ENCODE measurements around the gene HPSE2.

DNA sequence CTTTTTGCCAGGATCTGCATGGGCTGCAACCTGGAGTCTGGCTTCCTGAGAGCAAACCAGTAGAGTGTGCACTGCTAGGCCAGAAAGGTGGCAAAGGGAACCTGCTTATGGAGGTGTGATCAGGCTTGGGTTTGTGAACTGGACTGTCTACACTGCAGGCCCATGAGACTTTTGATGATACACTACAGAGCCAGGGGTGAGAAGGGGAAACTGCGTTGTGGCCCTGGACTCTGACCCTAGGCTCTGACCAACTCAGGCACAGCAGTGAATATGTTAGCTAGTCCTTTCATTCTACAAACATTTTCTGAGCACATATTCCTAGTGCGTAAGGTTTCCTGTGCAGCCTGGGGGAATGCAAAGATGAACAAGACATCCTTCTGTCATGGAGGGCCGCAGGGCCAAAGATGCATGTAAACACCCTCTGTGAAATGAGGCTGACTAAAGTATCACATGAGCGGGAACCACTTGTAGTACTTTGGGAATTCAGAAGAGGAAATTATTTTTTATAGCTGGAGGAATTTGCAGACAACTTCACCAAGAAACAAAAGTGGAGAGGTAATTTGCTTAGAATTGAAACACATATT lies 725.1 kb downstream of the HPSE2 start:
- TF ChIP-seq, protein P1, sequence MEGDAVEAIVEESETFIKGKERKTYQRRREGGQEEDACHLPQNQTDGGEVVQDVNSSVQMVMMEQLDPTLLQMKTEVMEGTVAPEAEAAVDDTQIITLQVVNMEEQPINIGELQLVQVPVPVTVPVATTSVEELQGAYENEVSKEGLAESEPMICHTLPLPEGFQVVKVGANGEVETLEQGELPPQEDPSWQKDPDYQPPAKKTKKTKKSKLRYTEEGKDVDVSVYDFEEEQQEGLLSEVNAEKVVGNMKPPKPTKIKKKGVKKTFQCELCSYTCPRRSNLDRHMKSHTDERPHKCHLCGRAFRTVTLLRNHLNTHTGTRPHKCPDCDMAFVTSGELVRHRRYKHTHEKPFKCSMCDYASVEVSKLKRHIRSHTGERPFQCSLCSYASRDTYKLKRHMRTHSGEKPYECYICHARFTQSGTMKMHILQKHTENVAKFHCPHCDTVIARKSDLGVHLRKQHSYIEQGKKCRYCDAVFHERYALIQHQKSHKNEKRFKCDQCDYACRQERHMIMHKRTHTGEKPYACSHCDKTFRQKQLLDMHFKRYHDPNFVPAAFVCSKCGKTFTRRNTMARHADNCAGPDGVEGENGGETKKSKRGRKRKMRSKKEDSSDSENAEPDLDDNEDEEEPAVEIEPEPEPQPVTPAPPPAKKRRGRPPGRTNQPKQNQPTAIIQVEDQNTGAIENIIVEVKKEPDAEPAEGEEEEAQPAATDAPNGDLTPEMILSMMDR (conservative IDR thresholded peaks at IDR 0.05), result no peak
- no peak for TF ChIP-seq EZH2 (IDR thresholded peaks at IDR 0.05; ENCODE audit: low read depth)

Data from PC-9 (cell line).